ENCODE measurements around the gene ZBTB45. TPM values are rescaled to one million over a fixed set of nuclear protein-coding genes. Genes with fewer than 3 reads are reported as not detected.

The ZBTB45 gene
- total RNA-seq, 1 donor from 2014 or later: 46.5 TPM

- H3K9me3 ChIP-seq: no peaks in the 10 kb centered on the region
- no peak overlapping the region for H3K27ac ChIP-seq
- intact Hi-C loops (cut with DNase I): no loop called here
- H3K36me3 ChIP-seq: no peaks in the 10 kb centered on the region
- DNase-seq (ENCODE audit: low spot score in 2 of 2): no peak
- no peaks in the 10 kb centered on the region for H3K27me3 ChIP-seq
- no peak for TF ChIP-seq CTCF (IDR thresholded peaks at IDR 0.05)
- no peak overlapping the region for H3K4me3 ChIP-seq
- H3K4me1 ChIP-seq: peaks cover 15 to 16% of the 10 kb centered on the region in 2 donors
These were observed 3.1 kb upstream of the ZBTB45 start for GRCh38 chr19:58522709-58523108.

- H3K4me3 ChIP-seq: no peak overlapping the region
- H3K4me1 ChIP-seq: peaks cover 20% of the 10 kb centered on the region in 2 donors
- peaks cover 8 to 9% of the 10 kb centered on the region in 2 donors for H3K36me3 ChIP-seq
- no peaks in the 10 kb centered on the region for H3K27me3 ChIP-seq
- H3K27ac ChIP-seq: no peak overlapping the region
- no peak for DNase-seq (ENCODE audit: low spot score in 2 of 2)
- no peak for TF ChIP-seq CTCF (IDR thresholded peaks at IDR 0.05)
- intact Hi-C loops (cut with DNase I): no loop called here
- H3K9me3 ChIP-seq: no peaks in the 10 kb centered on the region
These were observed 2.0 kb upstream of the ZBTB45 start for GRCh38 chr19:58521651-58522050.

GRCh38 chr19:58520257-58520599 is 618 bp upstream of the ZBTB45 start:
- DNase-seq (ENCODE audit: low spot score in 2 of 2): no peak
- intact Hi-C loops (cut with DNase I): no loop called here
- Histone ChIP-seq H3K27ac (peak overlapping the region; percentile 94 to 96), H3K36me3 (peaks cover 20 to 23% of the 10 kb centered on the region in 2 donors), H3K9me3 (no peaks in the 10 kb centered on the region), H3K4me3 (peak overlapping the region; percentile 87 to 90), H3K27me3 (no peaks in the 10 kb centered on the region), H3K4me1 (peaks cover 20 to 28% of the 10 kb centered on the region in 2 donors)
- peak in 1 of 3 experiments; percentile 15 for TF ChIP-seq CTCF (IDR thresholded peaks at IDR 0.05)

GRCh38 chr19:58519087-58519354 is 589 bp downstream of the ZBTB45 start:
- peak overlapping the region; percentile 94 to 96 for H3K27ac ChIP-seq
- intact Hi-C loops (cut with DNase I): loop anchor here (1.0 to 2.0 kb wide), 10 partner anchors 20 to 192 kb away; partner anchors contain the start of genes CHMP2A, RPS5, TRIM28 and ZNF132
- peaks cover 24 to 26% of the 10 kb centered on the region in 2 donors for H3K36me3 ChIP-seq
- H3K4me3 ChIP-seq: peak overlapping the region; percentile 87 to 90
- peak in 1 of 3 experiments; percentile 44 for TF ChIP-seq CTCF (IDR thresholded peaks at IDR 0.05)
- no peaks in the 10 kb centered on the region for H3K9me3 ChIP-seq
- H3K27me3 ChIP-seq: no peaks in the 10 kb centered on the region
- peak in 1 of 2 donors; percentile 78 for DNase-seq (ENCODE audit: low spot score in 2 of 2)
- peaks cover 20 to 31% of the 10 kb centered on the region in 2 donors for H3K4me1 ChIP-seq

- Histone ChIP-seq H3K4me1 (peaks cover 20 to 35% of the 10 kb centered on the region in 2 donors), H3K9me3 (no peaks in the 10 kb centered on the region), H3K36me3 (peaks cover 24 to 26% of the 10 kb centered on the region in 2 donors), H3K4me3 (peak overlapping the region; percentile 87 to 90), H3K27me3 (no peaks in the 10 kb centered on the region), H3K27ac (peak overlapping the region; percentile 94 to 96)
- peak in 2 of 3 experiments; percentile 45 to 63 for TF ChIP-seq CTCF (IDR thresholded peaks at IDR 0.05)
- DNase-seq (ENCODE audit: low spot score in 2 of 2): no peak
- intact Hi-C loops (cut with DNase I): loop anchor here (1.0 to 2.0 kb wide), 10 partner anchors 19 to 191 kb away; partner anchors contain the start of genes CHMP2A, RPS5, TRIM28 and ZNF132
These were observed 1.1 kb downstream of the ZBTB45 start for GRCh38 chr19:58518256-58519086.
